ENCODE results near the gene NIP7. TPM values are rescaled to one million over a fixed set of nuclear protein-coding genes. Genes with fewer than 3 reads are reported as not detected.

Gene NIP7
- total and polyA plus RNA-seq, 2 of the 8 experiments (the other 6 are each of a cell fraction or from before 2014, with no cell fraction given), result 14.5 to 52.2 TPM

DNA sequence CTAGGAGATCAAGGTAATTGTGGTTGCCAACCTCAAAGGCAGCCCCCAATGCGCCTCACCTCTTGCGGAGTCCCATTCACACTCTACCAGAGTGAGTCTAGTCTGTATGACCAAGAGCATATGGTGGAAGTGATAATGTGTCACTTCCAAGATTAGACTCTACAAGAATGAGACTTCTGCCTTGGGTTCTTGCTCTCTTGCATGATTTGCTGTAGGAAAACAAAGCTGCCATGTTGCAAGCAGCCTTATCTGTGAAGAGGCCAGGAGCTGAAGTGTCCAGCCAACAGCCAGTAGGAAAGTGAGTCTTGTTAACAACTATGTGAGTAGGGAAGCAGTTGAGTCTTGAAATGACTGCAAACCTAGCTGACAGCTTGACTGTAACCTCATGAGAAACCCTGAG, 42.8 kb downstream of the NIP7 start:
- Histone ChIP-seq H3K27me3 (replicated peaks in 1 of 4; ENCODE audit: control insufficient read depth in 3 of 4, extremely low read depth in 1 of 4, insufficient read depth in 3 of 4, low read length in 3 of 4) (no peaks in the 10 kb centered on the region), H3K14ac (ENCODE audit: insufficient read length) (no peak overlapping the region), H2BK120ac (replicated peaks; ENCODE audit: low read depth, low read length) (no peak overlapping the region), H3K4me2 (ENCODE audit: insufficient read depth in 1 of 2, low read depth in 2 of 2, low read length in 2 of 2) (no peak overlapping the region), H4K8ac (ENCODE audit: extremely low read depth, insufficient read depth, low read length) (no peak overlapping the region), H3K9me3 (ENCODE audit: insufficient read depth in 2 of 2, low read depth in 1 of 2, low read length in 1 of 2) (no peaks in the 10 kb centered on the region), H3K36me3 (ENCODE audit: control insufficient read depth in 2 of 4, insufficient read depth in 4 of 4, low read length in 3 of 4) (peaks cover 12 to 53% (median 30%) of the 10 kb centered on the region in 4 experiments), H4K5ac (ENCODE audit: insufficient read length, low read depth, low read length) (no peak overlapping the region), H3K4ac (replicated peaks; ENCODE audit: insufficient read length, low read depth, low read length) (no peak overlapping the region), H3K79me2 (ENCODE audit: control insufficient read depth in 1 of 2, insufficient read depth in 2 of 2, low read length in 2 of 2) (peaks cover 5 to 36% of the 10 kb centered on the region in 2 experiments), H2BK12ac (ENCODE audit: low read depth, low read length) (no peak overlapping the region), H2BK5ac (ENCODE audit: low read depth, low read length) (no peak overlapping the region), H2BK15ac (ENCODE audit: low read length) (no peak overlapping the region), H3K79me1 (ENCODE audit: low read depth, low read length) (no peaks in the 10 kb centered on the region), H3K23me2 (ENCODE audit: low read depth, low read length) (no peaks in the 10 kb centered on the region), H2AK5ac (ENCODE audit: low read depth, low read length) (no peak overlapping the region), H3K27ac (ENCODE audit: low read depth, low read length) (no peak overlapping the region), H4K20me1 (replicated peaks in 1 of 2; ENCODE audit: control insufficient read depth in 1 of 2, insufficient read depth in 2 of 2, low read length in 2 of 2) (peaks cover 0 to 2% of the 10 kb centered on the region in 2 experiments), H4K91ac (replicated peaks; ENCODE audit: insufficient read length, low read length) (no peak overlapping the region), H3K23ac (ENCODE audit: insufficient read length) (no peak overlapping the region), H3K56ac (replicated peaks; ENCODE audit: insufficient read length, low read depth, low read length) (no peak overlapping the region), H2BK20ac (ENCODE audit: low read length) (no peak overlapping the region), H3K4me3 (ENCODE audit: extremely low read depth in 1 of 4, insufficient read depth in 2 of 4, low read depth in 3 of 4, low read length in 4 of 4) (no peak overlapping the region), H3K4me1 (replicated peaks in 1 of 4; ENCODE audit: control insufficient read depth in 3 of 4, insufficient read depth in 4 of 4, low read length in 3 of 4) (no peaks in the 10 kb centered on the region; a peak in 1 of 7 replicates), H2AFZ (ENCODE audit: low read length) (no peak overlapping the region), H3K18ac (ENCODE audit: extremely low read depth, low read length) (no peak overlapping the region), H3K9ac (replicated peaks in 1 of 4; ENCODE audit: extremely low read depth in 1 of 4, low read depth in 3 of 4, low read length in 3 of 4) (no peak overlapping the region)
- DNase-seq (ENCODE audit: low read depth in 1 of 2, low spot score in 2 of 2), result no peak
- CTCF ChIA-PET (ENCODE audit: partially characterized antibody), result interaction anchor here (1.0 to 2.3 kb wide), 4 partner anchors 9 to 42 kb away, joined by 3 to 9 read pairs (median 4); no protein-coding TSS in a partner anchor
- FAIRE-seq, result no peak
- 92% methylated on average over 2 of the region's 2 CpGs; no CpG with 5 or more reads in 1 of the 2 experiments for WGBS, 2 experiments (ENCODE audit: extremely low coverage in 1 of 2, insufficient coverage in 1 of 2, insufficient read length in 1 of 2, insufficient replicate concordance in 2 of 2, low coverage in 1 of 2, low lambda C conversion rate in 2 of 2, missing lambda C conversion rate in 1 of 2)
- TF ChIP-seq NANOG (IDR thresholded peaks at IDR 0.05; ENCODE audit: insufficient read depth, low read depth, low read length, poor library complexity, severe bottlenecking), result no peak
- TF ChIP-seq HDAC2 (IDR thresholded peaks at IDR 0.05; ENCODE audit: borderline replicate concordance in 1 of 2, low read depth in 2 of 2, low read length in 2 of 2), result no peak
- TF ChIP-seq KDM5A (IDR thresholded peaks at IDR 0.05; ENCODE audit: low read length), result no peak
- TF ChIP-seq NRF1 (IDR thresholded peaks at IDR 0.05; ENCODE audit: low read depth, low read length), result no peak
- no peak for TF ChIP-seq SRF (IDR thresholded peaks at IDR 0.05; ENCODE audit: low read depth, low read length)
- no peak for TF ChIP-seq CEBPB (IDR thresholded peaks at IDR 0.05; ENCODE audit: low read depth, low read length)
- POLR2A ChIA-PET (ENCODE audit: partially characterized antibody), result interaction anchor here (0.6 to 2.6 kb wide), 5 partner anchors 13 to 344 kb away, joined by 3 to 7 read pairs (median 3); partner anchors contain the start of gene NQO1
